HS-27A (cell line): ENCODE results near the gene PRB2.
"Not testable (repeated sequence)": the region's sequence is repeated elsewhere in the genome, so short reads cannot be mapped to it uniquely, and the experiment has no call there.

Experiments
- DNase-seq: peaks from one replicate; pipeline ENCODE4 v3.0.0-alpha.2; 2012; ENCODE audit warnings: low read depth, missing footprints

Gene PRB2

DNA sequence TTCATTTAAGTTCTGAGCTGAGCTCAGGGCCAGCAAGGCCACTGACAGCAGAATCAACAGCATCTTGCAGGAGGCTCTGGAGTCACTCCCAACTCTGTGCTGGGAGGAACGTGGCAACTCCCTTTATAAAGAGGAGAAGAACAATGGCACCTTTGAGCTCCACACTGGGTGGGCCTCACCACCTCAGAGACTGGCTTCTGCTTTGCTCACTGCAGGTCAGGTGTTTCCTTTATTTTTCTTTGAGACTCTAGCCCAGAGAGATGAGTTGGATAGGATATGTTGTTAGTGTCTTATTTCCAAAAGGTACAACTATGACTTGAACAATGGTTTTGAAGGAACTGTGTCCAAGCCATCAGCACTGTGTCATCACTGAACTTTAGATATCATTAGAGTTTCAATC is at the start of gene PRB2:
Gene PRB2, minus strand, starts transcription at position 101 of the 400 bp plus-strand sequence. Its CDS starts 38 bp downstream, at position 63.
- not testable (repeated sequence) for DNase-seq

DNA sequence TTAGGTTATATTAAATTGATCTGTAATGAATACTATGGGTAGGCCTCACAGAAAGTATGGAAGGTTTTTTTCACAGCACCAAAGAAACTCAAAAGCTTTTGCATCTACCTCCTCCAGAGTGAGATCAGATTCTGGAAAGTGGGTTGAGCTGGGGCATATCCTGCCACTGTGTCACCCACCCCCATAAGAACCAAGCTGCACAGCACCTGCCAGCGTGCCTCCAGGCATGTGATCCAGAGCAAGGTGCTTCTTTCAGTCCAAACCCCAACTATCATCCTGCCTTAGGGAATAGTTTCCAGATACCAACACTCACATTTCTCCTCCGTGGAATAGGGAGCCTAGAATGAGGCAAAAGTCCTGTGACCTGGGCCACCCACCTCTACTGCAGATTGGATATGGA is 42.6 kb upstream of the PRB2 start:
- no peak for DNase-seq

DNA sequence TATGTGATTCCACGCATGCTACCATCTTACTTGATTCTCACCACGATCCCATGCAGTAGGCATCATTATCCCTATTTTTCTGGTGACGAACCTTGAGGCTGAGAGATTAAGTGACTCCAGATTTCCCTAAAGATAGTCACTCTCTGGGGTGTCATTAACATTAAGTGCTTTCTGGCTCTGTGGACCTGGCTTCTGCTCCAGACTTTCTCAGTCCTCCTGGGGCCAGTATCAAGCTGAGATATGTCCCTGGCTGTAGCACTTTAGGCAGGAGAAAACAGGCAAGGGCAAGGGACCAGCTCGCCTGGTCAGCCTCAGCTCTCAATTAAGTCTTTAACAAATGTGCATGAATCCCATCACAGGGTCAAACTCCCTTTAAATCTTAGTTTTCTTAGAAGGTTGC is 38.3 kb upstream of the PRB2 start:
- DNase-seq, result no peak

DNA sequence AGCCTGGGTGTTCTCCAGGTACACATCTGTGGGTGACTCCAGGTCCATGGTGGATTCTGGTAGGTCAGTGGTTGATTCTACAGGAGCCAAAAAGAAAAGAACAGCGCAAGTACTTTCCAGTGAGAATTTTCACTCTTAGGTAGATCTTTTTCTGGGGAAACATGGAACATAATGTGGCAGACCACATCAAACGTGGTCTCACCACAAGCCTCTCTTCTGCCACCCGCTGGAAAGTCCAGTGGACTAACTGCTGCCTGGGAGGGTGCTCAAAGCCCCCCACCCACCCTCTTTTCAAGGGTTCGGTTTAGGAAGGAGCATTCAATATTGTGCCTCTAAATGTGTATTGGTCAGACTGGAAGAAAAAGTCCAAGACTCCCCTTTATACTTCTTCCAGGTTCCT is 36.1 kb upstream of the PRB2 start:
- no peak for DNase-seq

DNA sequence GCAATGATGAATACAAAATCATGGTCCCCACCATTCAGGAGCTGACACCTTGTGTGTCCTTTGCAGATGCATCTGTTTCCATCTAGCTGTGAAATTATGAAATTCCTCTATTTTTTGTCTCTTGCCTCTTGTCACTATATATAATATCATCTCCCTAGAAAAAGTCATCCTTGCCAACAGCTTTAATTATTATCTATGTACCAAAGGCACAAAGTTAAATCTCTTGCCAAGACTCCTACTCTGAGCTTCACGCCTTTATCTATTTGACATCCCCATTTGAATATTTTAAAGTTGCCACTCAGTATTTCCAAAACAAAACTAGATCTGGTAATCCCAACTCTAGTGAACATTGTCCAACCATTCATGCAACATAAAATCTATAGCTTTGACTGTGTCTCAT is 32.0 kb upstream of the PRB2 start:
- no peak for DNase-seq

DNA sequence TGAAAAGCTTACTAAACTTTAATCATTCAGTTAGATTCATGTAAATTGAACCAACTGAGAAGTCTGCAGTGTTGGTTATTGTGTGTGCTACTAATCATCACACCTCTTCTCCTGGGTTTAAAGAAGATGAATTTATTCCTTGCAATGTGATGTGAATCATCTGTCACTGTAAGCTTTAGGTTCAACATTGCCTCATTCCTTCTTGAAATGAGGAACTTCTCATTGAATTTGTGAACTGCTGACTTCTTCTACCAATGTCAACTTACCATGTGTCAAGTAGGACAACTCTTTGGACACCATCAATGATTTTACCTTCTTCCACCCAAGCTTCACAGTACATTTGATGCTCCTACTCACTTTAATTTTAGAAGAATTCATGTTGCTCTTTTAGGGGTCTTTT is 17.4 kb upstream of the PRB2 start:
- DNase-seq, result no peak

DNA sequence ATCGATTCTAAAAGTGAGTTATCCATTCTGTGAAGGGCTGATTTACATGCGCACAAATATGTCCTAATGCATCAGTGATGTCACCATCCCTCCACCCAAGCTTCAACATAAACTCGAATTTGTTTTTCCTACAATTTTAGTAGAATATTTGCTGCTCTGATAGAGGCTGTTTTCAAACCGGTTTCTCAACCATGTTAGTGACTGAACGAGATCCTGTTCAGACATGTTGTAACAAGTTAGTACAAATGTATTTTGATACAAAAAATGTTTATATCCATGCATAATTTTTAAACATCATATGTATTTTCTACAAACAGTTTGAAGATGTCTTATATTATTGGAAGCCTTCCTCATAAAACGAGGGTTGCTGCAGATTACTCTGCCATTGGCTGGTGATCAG is 12.7 kb upstream of the PRB2 start:
- no peak for DNase-seq

DNA sequence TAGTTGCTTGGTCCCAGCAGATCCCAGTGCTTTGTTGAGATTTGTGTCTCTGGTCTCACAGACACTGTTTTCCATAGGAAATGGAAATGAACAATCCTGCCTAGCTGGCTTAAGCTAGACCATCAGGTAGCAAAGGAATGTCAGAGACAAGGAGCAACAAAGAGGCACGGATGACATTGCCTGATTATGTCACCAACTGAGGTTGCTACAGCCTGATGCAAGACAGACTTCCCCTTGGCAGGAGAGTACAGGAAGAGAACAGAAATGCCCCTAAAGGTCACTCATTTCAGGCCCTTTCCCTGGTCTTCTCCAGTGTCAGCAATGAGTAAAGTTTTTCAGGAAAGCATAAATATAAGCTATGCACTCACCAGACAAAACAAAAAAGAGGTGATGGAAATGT is 2.0 kb upstream of the PRB2 start:
- no peak for DNase-seq

DNA sequence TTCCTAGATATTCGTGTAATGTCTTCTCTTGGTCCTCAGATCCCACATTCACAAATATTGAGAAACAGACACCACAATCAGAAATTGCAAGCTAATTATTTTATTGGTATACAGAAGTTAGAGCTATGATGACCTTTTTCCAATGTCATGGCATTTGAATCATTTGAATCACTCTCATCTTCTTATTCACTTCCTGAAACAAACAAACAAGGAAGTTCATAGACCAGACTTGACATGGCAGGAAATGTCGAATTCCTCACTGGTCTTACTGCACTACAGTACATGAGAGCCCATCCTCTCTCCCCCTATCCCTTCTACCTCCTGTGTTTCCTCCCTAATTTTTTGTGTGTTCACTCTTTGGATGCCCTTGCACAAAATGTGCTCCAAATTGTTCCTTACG is 3.9 kb downstream of the PRB2 start:
- DNase-seq, result not testable (repeated sequence)

DNA sequence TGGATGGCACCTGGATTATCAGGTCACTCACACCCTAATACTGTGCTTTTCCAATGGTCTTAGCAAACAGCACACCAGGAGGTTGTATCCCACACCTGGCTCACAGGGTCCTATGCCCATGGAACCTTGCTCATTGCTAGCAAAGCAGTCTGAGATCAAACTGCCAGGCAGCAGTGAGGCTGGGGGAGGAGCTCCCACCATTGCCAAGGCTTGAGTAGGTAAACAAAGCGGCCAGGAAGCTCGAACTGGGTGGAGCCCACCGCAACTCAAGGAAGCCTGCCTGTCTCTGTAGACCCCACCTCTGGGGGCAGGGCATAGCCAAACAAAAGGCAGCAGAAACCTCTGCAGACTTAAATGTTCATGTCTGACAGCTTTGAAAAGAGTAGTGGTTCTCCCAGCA is 17.9 kb downstream of the PRB2 start:
- DNase-seq, result not testable (repeated sequence)

DNA sequence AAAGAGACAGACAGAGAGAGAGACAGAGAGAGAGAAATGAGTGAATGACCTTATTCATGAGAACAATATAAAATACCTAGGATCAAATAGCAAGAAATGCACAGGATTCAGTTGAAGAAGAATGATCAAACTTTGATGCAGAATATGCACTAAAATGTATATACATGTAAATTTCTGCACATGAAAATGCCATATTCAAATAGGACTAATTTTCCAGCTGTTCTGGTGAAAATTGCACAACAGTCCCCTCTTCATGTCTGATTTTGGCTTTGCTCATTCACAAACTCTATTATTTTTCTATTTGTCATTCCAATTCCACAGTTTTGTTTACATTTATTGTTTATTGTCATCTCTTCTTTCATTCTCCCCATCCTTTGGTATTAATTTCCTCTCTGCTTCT is 34.2 kb downstream of the PRB2 start:
- no peak for DNase-seq

DNA sequence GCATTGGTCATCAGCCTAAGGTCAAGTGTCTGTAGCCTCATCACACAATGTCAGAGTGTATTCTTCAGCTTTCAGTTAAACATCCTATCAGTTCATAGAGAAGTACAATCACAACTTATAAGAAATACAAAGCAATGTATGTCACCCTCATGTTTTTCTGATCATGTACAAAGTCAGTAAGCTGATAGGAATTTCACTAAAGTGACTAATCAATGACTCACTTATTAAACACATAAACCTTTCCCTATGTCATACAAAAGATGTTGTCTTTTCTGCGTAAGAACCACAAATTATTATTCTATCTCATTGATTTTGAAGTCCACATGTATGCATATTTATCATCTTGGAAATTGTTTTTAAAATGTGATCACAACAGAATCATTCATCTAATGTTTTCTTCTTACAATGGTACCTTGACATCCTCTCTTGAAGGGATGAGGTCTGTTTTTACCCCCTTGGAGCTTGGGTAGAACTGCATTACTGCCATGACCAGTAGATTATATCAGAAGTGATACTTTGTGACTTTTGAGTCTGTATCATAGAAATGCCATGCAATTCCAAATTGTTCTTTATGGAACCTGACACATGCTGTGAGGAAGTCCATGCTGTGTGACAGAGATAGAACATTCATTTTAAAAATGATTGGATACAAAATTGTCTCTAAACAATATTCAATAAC is 35.0 kb downstream of the PRB2 start:
- DNase-seq, result peak; percentile 51

DNA sequence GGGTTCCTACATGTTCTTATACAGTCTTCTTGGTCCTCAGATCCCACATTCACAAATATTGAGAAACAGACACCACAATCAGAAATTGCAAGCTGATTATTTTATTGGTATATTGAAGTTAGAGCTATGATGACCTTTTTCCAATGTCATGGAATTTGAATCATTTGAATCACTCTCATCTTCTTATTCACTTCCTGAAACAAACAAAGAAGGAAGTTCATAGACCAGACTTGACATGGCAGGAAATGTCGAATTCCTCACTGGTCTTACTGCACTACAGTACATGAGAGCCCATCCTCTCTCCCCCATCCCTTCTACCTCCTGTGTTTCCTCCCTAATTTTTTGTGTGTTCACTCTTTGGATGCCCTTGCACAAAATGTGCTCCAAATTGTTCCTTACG is 43.6 kb downstream of the PRB2 start:
- not testable (repeated sequence) for DNase-seq

DNA sequence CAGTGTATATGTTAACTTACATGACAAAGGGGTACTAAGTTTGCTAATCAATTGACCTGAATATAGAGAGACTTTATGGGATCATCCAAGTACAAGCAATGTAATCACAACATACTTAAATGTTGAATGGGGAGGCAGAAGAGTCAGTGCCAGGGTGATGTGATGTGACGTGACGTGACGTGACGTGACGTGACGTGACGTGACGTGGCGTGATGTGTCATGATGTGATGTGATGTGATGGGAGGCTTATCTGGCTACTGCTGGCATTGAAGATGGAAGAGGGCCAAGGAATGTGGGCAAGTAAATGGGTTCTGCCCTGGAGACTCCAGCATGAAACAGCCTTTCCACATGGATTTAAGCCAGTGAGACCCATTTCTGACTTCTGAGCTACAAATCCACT is 46.9 kb downstream of the PRB2 start:
- DNase-seq, result no peak

DNA sequence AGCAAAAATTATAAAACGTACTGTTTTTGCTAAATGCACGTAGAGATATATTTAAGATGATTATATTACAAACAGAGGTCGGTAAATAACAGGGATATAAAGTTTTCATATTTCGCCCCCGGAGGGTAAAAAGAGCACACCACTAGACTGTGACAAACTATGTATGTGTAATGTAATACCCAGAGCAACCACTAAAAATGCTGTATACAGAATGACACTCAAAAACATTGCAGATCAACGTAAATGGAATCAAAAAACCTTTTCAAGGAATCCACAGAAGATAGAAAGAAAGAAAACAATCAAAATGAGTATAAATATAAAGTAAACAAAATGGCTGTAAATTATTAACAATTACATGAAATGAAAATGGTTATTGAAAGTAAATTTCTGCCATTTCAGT is 47.6 kb downstream of the PRB2 start:
- DNase-seq, result no peak

DNA sequence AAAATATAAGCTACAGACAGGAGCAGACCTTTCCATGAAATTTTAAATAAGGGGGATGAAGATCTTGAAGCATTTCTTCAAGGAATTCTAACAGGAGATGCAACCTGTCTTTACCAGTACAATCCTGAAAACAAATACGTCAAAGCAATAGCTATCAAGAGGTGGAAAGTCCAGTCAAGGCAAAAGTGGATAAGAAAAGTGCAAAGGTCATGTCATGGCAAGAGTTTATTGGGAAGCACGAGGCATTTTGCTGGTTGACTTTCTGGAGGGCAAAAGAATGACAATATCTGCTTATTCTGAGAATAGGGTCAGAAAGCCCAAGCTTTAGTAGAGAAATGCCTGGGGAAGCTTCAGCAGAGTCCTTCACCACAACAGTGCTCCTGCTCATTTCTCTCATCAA is 50.9 kb downstream of the PRB2 start:
- DNase-seq, result no peak
